ENCODE results near the gene CAND2.

- no peak for TF ChIP-seq TAF1 (IDR thresholded peaks at IDR 0.05; ENCODE audit: borderline replicate concordance, low read depth, low read length)
- no peak for TF ChIP-seq POLR2A (IDR thresholded peaks at IDR 0.05; ENCODE audit: low read depth, low read length)
- TF ChIP-seq POLR2AphosphoS5 (IDR thresholded peaks at IDR 0.05; ENCODE audit: low read depth, low read length) = no peak
These were observed 46.0 kb downstream of the CAND2 start for GRCh38 chr3:12842469-12842868.

Measured in GM12892 (cell line).